Activated CD8-positive, alpha-beta memory T cell treated with anti-CD3 and anti-CD28 coated beads, Interleukin-2, amount 50 U/mL, for 1 hour (primary cell): ENCODE results near the gene RGS6.

Experiments used
- DNase-seq: peaks from one replicate; pipeline ENCODE4 v3.0.0-alpha.2; 2020; ENCODE audit errors: extremely low read depth

RGS6 gene

GRCh38 chr14:72578514-72578913, 646.3 kb downstream of the RGS6 start:
- no peak for DNase-seq

GRCh38 chr14:72582582-72582981, 650.4 kb downstream of the RGS6 start:
- DNase-seq = no peak

GRCh38 chr14:72583316-72584272, 651.4 kb downstream of the RGS6 start:
- no peak for DNase-seq

GRCh38 chr14:72588521-72588920, 656.3 kb downstream of the RGS6 start:
- DNase-seq = no peak

- no peak for DNase-seq
Observed at GRCh38 chr14:72589652-72590051, 657.4 kb downstream of the RGS6 start.

GRCh38 chr14:72590577-72590976, 658.3 kb downstream of the RGS6 start:
- DNase-seq = no peak

- DNase-seq = no peak
Observed at GRCh38 chr14:72591391-72591790, 659.2 kb downstream of the RGS6 start.

GRCh38 chr14:72594099-72594901, 662.1 kb downstream of the RGS6 start:
- no peak for DNase-seq

GRCh38 chr14:72595152-72595862, 663.1 kb downstream of the RGS6 start:
- DNase-seq = no peak

- no peak for DNase-seq
Observed at GRCh38 chr14:72597252-72598233, 665.3 kb downstream of the RGS6 start.

- DNase-seq = no peak
Observed at GRCh38 chr14:72598306-72598705, 666.1 kb downstream of the RGS6 start.

GRCh38 chr14:72599579-72600470, 667.6 kb downstream of the RGS6 start:
- no peak for DNase-seq

- no peak for DNase-seq
Observed at GRCh38 chr14:72600551-72601330, 668.5 kb downstream of the RGS6 start.

- no peak for DNase-seq
Observed at GRCh38 chr14:72603639-72604038, 671.4 kb downstream of the RGS6 start.

GRCh38 chr14:72604133-72604532, 671.9 kb downstream of the RGS6 start:
- DNase-seq = no peak

- DNase-seq = no peak
Observed at GRCh38 chr14:72605096-72605920, 673.1 kb downstream of the RGS6 start.

GRCh38 chr14:72605921-72606220, 673.6 kb downstream of the RGS6 start:
- no peak for DNase-seq

- DNase-seq = no peak
Observed at GRCh38 chr14:72606879-72607278, 674.6 kb downstream of the RGS6 start.
